CD4-positive, alpha-beta memory T cell (primary cell): ENCODE data around the gene PRDM2. TPM values are rescaled to one million over a fixed set of nuclear protein-coding genes. Genes with fewer than 3 reads are reported as not detected.
"Not testable (repeated sequence)": the region's sequence is repeated elsewhere in the genome, so short reads cannot be mapped to it uniquely, and the experiment has no call there.

Source experiments
- CTCF ChIA-PET: fragments of 350-600 bp; sonication (Branson Sonifier 250); formaldehyde crosslinking; loops from one replicate; lab custom pipeline; 2021; ENCODE audit warnings: inconsistent platforms; ENCODE audit not compliant: partially characterized antibody; lab: Charles Lee
- POLR2A ChIA-PET: fragments of 350-600 bp; sonication (Branson Sonifier 250); formaldehyde crosslinking; loops from one replicate; lab custom pipeline; 2021; ENCODE audit not compliant: partially characterized antibody; lab: Charles Lee
- DNase-seq, 5 donors: peaks; one replicate each; pipeline versions ENCODE4 v3.0.0 to v3.0.0-alpha.2; 2020 to 2022; ENCODE audit warnings: mixed read lengths in 1 of 5
- H3K27ac ChIP-seq: one replicate; pipeline ENCODE4 v1.7.0; 2013; ENCODE audit warnings: low read depth, low read length
- H3K27me3 ChIP-seq: 2 replicates; pipeline ENCODE4 v1.7.0; 2013; ENCODE audit warnings: mild to moderate bottlenecking, low read length, moderate library complexity; ENCODE audit not compliant: insufficient read depth
- H3K36me3 ChIP-seq: 2 replicates; pipeline ENCODE4 v1.7.0; 2013; ENCODE audit warnings: mild to moderate bottlenecking, low read length, moderate library complexity; ENCODE audit not compliant: insufficient read depth
- H3K4me1 ChIP-seq: 2 replicates; pipeline ENCODE4 v1.7.0; 2013; ENCODE audit warnings: mild to moderate bottlenecking, low read length, moderate library complexity; ENCODE audit not compliant: insufficient read depth
- H3K4me3 ChIP-seq, 2 donors: one replicate each; pipeline ENCODE4 v1.7.0; 2013; ENCODE audit warnings: low read length in 2 of 2, mild to moderate bottlenecking in 1 of 2
- H3K9me3 ChIP-seq, 2 donors: one replicate each; pipeline ENCODE4 v1.7.0; 2013; ENCODE audit warnings: low read length in 2 of 2, control low read depth in 1 of 2; ENCODE audit not compliant: control insufficient read depth in 1 of 2
- H3K27ac Mint-ChIP-seq, 7 donors: one replicate each; pipeline ENCODE4 v1.8.0; 2020 to 2021; ENCODE audit warnings: mixed read lengths in 7 of 7, mild to moderate bottlenecking in 6 of 7, inconsistent platforms in 3 of 7, moderate library complexity in 3 of 7
- H3K27me3 Mint-ChIP-seq, 2 donors: one replicate each; pipeline ENCODE4 v1.8.0; 2020 to 2021; ENCODE audit warnings: mixed read lengths in 2 of 2
- H3K36me3 Mint-ChIP-seq, 2 donors: one replicate each; pipeline ENCODE4 v1.8.0; 2020 to 2021; ENCODE audit warnings: mixed read lengths in 2 of 2, inconsistent platforms in 1 of 2, mild to moderate bottlenecking in 1 of 2
- H3K4me1 Mint-ChIP-seq, 4 donors: one replicate each; pipeline ENCODE4 v1.8.0; 2020 to 2021; ENCODE audit warnings: mixed read lengths in 4 of 4, mild to moderate bottlenecking in 1 of 4
- H3K4me3 Mint-ChIP-seq, 8 donors: one replicate each; pipeline ENCODE4 v1.8.0; 2020 to 2021; ENCODE audit warnings: mixed read lengths in 8 of 8, mild to moderate bottlenecking in 7 of 8, moderate library complexity in 6 of 8, inconsistent platforms in 3 of 8
- H3K9me3 Mint-ChIP-seq, 8 donors: one replicate each; pipeline ENCODE4 v1.8.0; 2020 to 2021; ENCODE audit warnings: mixed read lengths in 8 of 8, mild to moderate bottlenecking in 5 of 8, inconsistent platforms in 3 of 8, moderate library complexity in 1 of 8
- intact Hi-C: fragments of 100-400 bp; cut with micrococcal nuclease; formaldehyde crosslinking; loops from one replicate; pipeline ENCODE4 v1.15.1; 2023
- polyA plus RNA-seq, 2 donors: library from polyadenylated mRNA; unstranded; fragments of 300-500 nt; fragmentation: Illumina TruSeq; gene quantifications; one replicate each; pipeline ENCODE4 v1.2.3, GENCODE V29; 2021
- total RNA-seq, 2 experiments: library from RNA; stranded (reverse); gene quantifications; one replicate each; pipeline ENCODE4 v1.2.3, GENCODE V29; 2021

The PRDM2 gene
- total and polyA plus RNA-seq, 4 experiments from 2014 or later, result 6.7 to 118 (median 68.3) TPM

DNA sequence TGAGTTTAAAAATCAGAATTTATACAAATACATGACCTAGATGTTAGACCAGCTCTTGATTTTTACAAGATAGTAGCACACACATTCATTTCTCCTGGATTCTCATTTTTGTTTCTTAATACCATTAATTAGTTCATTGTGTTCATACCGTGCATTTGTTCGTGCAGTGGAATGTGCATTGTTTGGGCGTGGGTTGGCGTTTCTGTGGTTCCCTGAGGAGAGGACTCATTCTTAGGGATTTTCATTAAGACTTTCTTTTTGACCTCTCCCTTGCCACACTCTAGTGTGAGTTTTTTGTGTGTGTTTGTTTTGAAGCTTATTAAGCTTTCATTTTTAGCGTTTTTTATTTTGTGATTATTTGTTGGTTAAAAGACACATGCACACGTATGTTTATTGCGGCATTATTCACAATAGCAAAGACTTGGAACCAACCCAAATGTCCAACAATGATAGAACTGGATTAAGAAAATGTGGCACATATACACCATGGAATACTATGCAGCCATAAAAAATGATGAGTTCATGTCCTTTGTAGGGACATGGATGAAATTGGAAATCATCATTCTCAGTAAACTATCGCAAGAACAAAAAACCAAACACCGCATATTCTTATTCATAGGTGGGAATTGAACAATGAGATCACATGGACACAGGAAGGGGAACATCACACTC is 15.8 kb downstream of the PRDM2 start:
- H3K27ac ChIP-seq, intact Hi-C loops, H3K4me3 ChIP-seq, H3K27ac Mint-ChIP-seq, H3K4me1 ChIP-seq, H3K27me3 Mint-ChIP-seq, H3K27me3 ChIP-seq, H3K9me3 Mint-ChIP-seq, H3K36me3 ChIP-seq, H3K9me3 ChIP-seq, DNase-seq, H3K4me3 Mint-ChIP-seq: not testable (repeated sequence)
- Mint-ChIP-seq H3K36me3 (peaks cover 15 to 16% of the 10 kb centered on the region in 2 donors), H3K4me1 (peaks cover 21 to 47% (median 35%) of the 10 kb centered on the region in 4 donors)
- CTCF ChIA-PET, result interaction anchor here (1.2 to 3.9 kb wide), 2 partner anchors 9 to 10 kb away, joined by 3 to 23 read pairs; no protein-coding TSS in a partner anchor
- POLR2A ChIA-PET, result interaction anchor here (1.2 kb wide), 1 partner anchor 15 kb away, joined by 3 read pairs; no protein-coding TSS in a partner anchor

DNA sequence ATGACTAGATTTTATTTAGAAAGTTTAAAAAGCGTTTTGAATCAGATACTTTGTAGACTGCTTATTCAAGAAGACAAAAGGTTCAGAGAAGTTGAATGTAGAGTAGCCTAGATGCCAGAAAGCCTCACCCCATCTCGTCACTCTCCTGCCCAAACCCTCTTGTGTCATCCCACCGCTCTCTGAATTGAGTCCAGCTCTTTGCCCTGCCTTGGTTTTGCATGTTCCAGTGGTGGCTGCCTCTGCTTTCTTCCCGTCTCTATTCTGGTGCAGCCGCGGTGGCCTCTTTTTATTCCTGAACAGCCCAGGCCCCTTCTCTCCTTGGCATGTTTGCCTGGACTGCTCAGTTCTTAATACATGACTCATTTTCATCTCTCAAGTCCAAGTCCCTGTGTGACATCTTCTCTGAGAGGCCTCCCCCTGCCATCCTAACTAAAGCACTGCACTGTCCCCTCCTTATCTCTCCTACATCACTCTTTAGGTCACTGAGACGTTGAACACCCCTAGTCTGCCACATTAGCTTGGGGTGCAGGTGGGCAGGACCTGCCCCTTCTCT is 22.9 kb downstream of the PRDM2 start:
- Histone ChIP-seq H3K9me3 (no peaks in the 10 kb centered on the region), H3K4me3 (no peak overlapping the region), H3K27me3 (no peaks in the 10 kb centered on the region), H3K27ac (no peak overlapping the region), H3K36me3 (no peaks in the 10 kb centered on the region), H3K4me1 (peaks cover 9% of the 10 kb centered on the region)
- Mint-ChIP-seq H3K36me3 (peaks cover 9 to 10% of the 10 kb centered on the region in 2 donors), H3K4me3 (no peak overlapping the region), H3K9me3 (no peaks in the 10 kb centered on the region), H3K4me1 (peaks cover 29 to 58% (median 41%) of the 10 kb centered on the region in 4 donors), H3K27me3 (no peaks in the 10 kb centered on the region), H3K27ac (peak overlapping the region in 6 of 7 donors; percentile 53 to 93 (median 82))
- ChIA-PET CTCF (no interaction called here), POLR2A (no interaction called here)
- no peak for DNase-seq
- intact Hi-C loops, result no loop called here

DNA sequence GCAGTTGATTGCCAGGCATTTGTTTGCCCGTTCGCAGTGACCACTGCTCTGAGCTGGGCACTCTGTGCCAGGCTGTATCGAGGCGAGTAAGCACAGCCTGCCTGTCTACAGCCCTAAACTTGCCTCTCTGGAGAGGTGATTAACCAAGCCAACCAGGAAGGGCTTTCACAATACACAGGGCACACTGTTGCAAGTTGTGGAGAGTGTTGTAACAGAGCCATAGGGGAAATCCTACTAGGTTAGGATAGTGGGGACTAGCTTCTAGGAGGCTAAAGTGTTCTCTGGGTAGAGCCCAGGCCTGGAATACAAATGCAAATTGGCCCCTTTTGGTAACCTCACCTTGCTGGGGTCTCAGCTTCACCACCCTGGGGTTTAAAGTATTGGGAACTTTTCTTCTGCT is 23.8 kb downstream of the PRDM2 start:
- intact Hi-C loops, result no loop called here
- Mint-ChIP-seq H3K36me3 (peaks cover 4 to 8% of the 10 kb centered on the region in 2 donors), H3K27ac (peak overlapping the region in 6 of 7 donors; percentile 28 to 93 (median 66)), H3K4me3 (no peak overlapping the region), H3K27me3 (no peaks in the 10 kb centered on the region), H3K4me1 (peaks cover 25 to 58% (median 39%) of the 10 kb centered on the region in 4 donors), H3K9me3 (no peaks in the 10 kb centered on the region)
- Histone ChIP-seq H3K27me3 (no peaks in the 10 kb centered on the region), H3K4me3 (no peak overlapping the region), H3K9me3 (no peaks in the 10 kb centered on the region), H3K36me3 (no peaks in the 10 kb centered on the region), H3K4me1 (peaks cover 9% of the 10 kb centered on the region), H3K27ac (no peak overlapping the region)
- DNase-seq, result no peak
- POLR2A ChIA-PET, result no interaction called here
- CTCF ChIA-PET, result interaction anchor here (3.8 kb wide), 2 partner anchors 20 to 57 kb away, joined by 21 to 39 read pairs; no protein-coding TSS in a partner anchor

DNA sequence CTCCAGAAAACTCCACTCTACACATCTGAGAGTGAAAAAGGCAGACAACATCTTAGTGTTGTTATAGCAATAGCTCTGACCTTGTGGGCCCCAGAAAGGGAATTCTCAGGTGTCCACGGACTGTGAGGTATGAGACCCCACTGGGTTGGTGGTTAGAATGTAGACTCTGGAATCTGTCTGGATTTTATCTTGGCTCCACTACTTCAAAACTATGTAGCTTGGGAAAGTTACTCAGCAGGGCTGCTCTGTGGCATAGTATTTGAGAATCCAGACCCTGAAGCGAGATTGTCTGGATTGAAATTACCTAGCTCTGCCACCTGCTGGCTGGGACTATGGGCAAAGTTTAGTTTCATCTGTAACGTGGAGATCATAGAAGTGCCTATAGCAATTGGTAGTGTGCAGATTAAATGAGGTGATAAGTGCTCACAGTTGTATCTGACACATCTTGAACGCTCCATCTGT is 25.8 kb downstream of the PRDM2 start:
- Histone ChIP-seq H3K4me1 (peaks cover 23% of the 10 kb centered on the region), H3K4me3 (no peak overlapping the region), H3K9me3 (no peaks in the 10 kb centered on the region), H3K27me3 (no peaks in the 10 kb centered on the region), H3K36me3 (no peaks in the 10 kb centered on the region), H3K27ac (peak overlapping the region; percentile 18)
- Mint-ChIP-seq H3K36me3 (peaks cover 4 to 8% of the 10 kb centered on the region in 2 donors), H3K27me3 (no peaks in the 10 kb centered on the region), H3K4me1 (peaks cover 34 to 72% (median 43%) of the 10 kb centered on the region in 4 donors), H3K9me3 (no peaks in the 10 kb centered on the region), H3K27ac (peak overlapping the region; percentile 26 to 82 (median 66)), H3K4me3 (no peak overlapping the region)
- DNase-seq, result peak; percentile 56 to 69 (median 60)
- ChIA-PET CTCF (interaction anchor here (0.7 to 3.8 kb wide), 22 partner anchors 8 to 68 kb away, joined by 3 to 39 read pairs (median 6); no protein-coding TSS in a partner anchor), POLR2A (interaction anchor here (0.7 to 3.2 kb wide), 9 partner anchors 13 to 72 kb away, joined by 3 to 31 read pairs (median 4); no protein-coding TSS in a partner anchor)
- intact Hi-C loops, result loop anchor here (1.0 kb wide), 1 partner anchor 60 kb away; no protein-coding TSS in a partner anchor

DNA sequence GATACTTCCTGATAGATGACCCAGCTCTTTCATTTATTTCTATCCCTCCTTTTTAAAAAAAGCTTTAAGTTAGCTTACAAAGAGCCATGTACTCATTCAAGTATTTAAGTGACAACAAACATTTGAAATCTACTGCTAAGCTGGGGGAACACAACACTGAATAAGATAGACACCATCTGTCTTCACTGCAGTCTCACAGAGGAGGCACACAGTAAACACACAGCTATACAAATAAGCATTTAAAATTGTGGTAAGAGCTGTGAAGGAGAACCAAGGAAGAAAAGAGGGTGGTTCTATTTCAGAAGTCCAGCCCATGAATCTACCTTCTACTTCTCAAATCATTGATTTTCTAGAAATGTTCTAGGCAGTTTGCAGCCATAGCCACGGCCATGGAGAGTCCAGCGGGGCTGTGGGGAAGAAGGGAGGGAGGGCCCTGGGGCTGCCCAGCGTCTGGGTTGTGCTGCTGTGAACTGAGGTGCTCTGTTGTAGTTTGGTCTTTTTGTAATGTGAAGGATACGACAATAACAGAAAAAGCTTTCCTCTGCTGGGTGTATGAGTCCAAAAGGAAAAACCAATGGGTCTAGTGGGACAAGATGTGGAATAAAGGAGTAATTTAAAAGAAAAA is 28.2 kb downstream of the PRDM2 start:
- H3K27me3 Mint-ChIP-seq, result no peaks in the 10 kb centered on the region
- Histone ChIP-seq H3K4me1 (peaks cover 47% of the 10 kb centered on the region), H3K27ac (no peak overlapping the region)

DNA sequence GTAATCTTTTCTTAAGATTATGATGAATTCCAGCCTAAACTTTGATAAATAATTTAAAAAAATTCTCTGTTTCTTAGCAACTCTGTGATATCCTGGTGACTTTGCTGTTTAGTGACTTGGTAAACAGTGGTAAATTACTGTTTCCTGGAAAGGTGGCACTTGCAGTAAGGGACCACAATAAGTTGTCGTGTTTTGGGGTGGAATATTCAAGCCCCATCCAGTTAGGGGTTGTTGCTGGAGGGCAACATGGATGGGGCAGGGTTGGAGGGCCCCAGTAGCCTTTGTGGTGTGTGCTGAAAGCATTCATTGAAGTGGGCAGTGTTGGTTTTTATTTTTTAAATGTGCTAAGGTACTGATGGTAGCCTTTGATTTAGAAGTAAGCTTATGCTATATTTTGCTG is 30.3 kb downstream of the PRDM2 start:
- Mint-ChIP-seq H3K4me1 (peaks cover 54 to 93% (median 69%) of the 10 kb centered on the region in 4 donors), H3K9me3 (peaks cover 0 to 1% (median 0%) of the 10 kb centered on the region in 8 donors), H3K36me3 (peaks cover 0 to 6% of the 10 kb centered on the region in 2 donors), H3K4me3 (peak overlapping the region; percentile 73 to 89 (median 84)), H3K27ac (peak overlapping the region; percentile 92 to 100 (median 99)), H3K27me3 (no peaks in the 10 kb centered on the region)
- Histone ChIP-seq H3K4me1 (peaks cover 68% of the 10 kb centered on the region), H3K4me3 (peak overlapping the region in 1 of 2 donors; percentile 47), H3K27me3 (no peaks in the 10 kb centered on the region), H3K36me3 (no peaks in the 10 kb centered on the region), H3K9me3 (no peaks in the 10 kb centered on the region), H3K27ac (peak overlapping the region; percentile 81)
- intact Hi-C loops, result no loop called here
- ChIA-PET POLR2A (interaction anchor here (1.0 to 8.1 kb wide), 7 partner anchors 17 to 57 kb away, joined by 3 to 188 read pairs (median 6); no protein-coding TSS in a partner anchor), CTCF (interaction anchor here (0.7 to 3.2 kb wide), 13 partner anchors 11 to 67 kb away, joined by 3 to 16 read pairs (median 4); no protein-coding TSS in a partner anchor)
- DNase-seq, result peak in 2 of 5 donors; percentile 47 to 61

More for the DNA sequence above, 28.2 kb downstream of the PRDM2 start:
- H3K4me1 Mint-ChIP-seq, result peaks cover 46 to 92% (median 60%) of the 10 kb centered on the region in 4 donors
- ChIA-PET POLR2A (interaction anchor here (1.2 to 8.1 kb wide), 3 partner anchors 20 to 29 kb away, joined by 3 to 188 read pairs (median 4); partner anchors contain the start of gene PRDM2), CTCF (interaction anchor here (0.8 to 3.2 kb wide), 4 partner anchors 21 to 65 kb away, joined by 3 to 16 read pairs (median 3); no protein-coding TSS in a partner anchor)
- Histone ChIP-seq H3K4me3 (no peak overlapping the region), H3K27me3 (no peaks in the 10 kb centered on the region), H3K9me3 (no peaks in the 10 kb centered on the region), H3K36me3 (no peaks in the 10 kb centered on the region)
- peak overlapping the region; percentile 71 to 100 (median 94) for H3K27ac Mint-ChIP-seq
- no peak overlapping the region for H3K4me3 Mint-ChIP-seq
- H3K36me3 Mint-ChIP-seq, result peaks cover 4 to 6% of the 10 kb centered on the region in 2 donors
- H3K9me3 Mint-ChIP-seq, result peaks cover 0 to 1% (median 0%) of the 10 kb centered on the region in 8 donors
- no peak for DNase-seq
- intact Hi-C loops, result no loop called here
